Vagina (tissue), 2 donors: ENCODE data around the gene LOXL4.

ENCODE experiments used
- CTCF ChIP-seq, 3 experiments: fragments of 450-650 bp in 2 of 3; fragments of 200-600 bp in 1 of 3; sonication (generic) in 1 of 3; IDR thresholded peaks; one replicate each; pipeline ENCODE4 v1.5.1; 2017 to 2019; ENCODE audit warnings: antibody characterized with exemption in 3 of 3, mild to moderate bottlenecking in 2 of 3, moderate library complexity in 2 of 3
- POLR2AphosphoS5 ChIP-seq, 2 donors: sonication (generic); formaldehyde crosslinking; IDR thresholded peaks; one replicate each; pipeline ENCODE4 v1.9.0; 2017; ENCODE audit warnings: antibody characterized with exemption in 2 of 2, mild to moderate bottlenecking in 2 of 2, low read depth in 1 of 2; ENCODE audit not compliant: insufficient read depth in 1 of 2

GRCh38 chr10:98264378-98265065, 3.5 kb downstream of the LOXL4 start:
- no peak for TF ChIP-seq CTCF (IDR thresholded peaks at IDR 0.05)
- TF ChIP-seq POLR2AphosphoS5 (IDR thresholded peaks at IDR 0.05; ENCODE audit: insufficient read depth in 1 of 2, low read depth in 1 of 2) = no peak
